C4-2B (cell line): Measurements from ENCODE around the gene MGMT.

ENCODE experiments used
- H3K27ac ChIP-seq: fragments of 450-650 bp; 2 replicates; pipeline ENCODE4 v1.5.1; 2017
- CTCF ChIP-seq: fragments of 450-650 bp; conservative IDR thresholded peaks from 2 replicates; pipeline ENCODE4 v1.5.1; 2017; ENCODE audit warnings: mild to moderate bottlenecking
- ZFX ChIP-seq: fragments of 450-650 bp; IDR thresholded peaks from 2 replicates; pipeline ENCODE4 v1.6.1; 2017

MGMT gene

GRCh38 chr10:129725890-129726631 is 259.0 kb downstream of the MGMT start:
- H3K27ac ChIP-seq: no peak overlapping the region
- no peak for TF ChIP-seq ZFX
- no peak for TF ChIP-seq CTCF

GRCh38 chr10:129727071-129727470 is 260.0 kb downstream of the MGMT start:
- no peak overlapping the region for H3K27ac ChIP-seq
- TF ChIP-seq CTCF (no peak), ZFX (no peak)

- H3K27ac ChIP-seq: no peak overlapping the region
- no peak for TF ChIP-seq CTCF
- TF ChIP-seq ZFX: no peak
These were observed 260.5 kb downstream of the MGMT start for GRCh38 chr10:129727495-129727894.

GRCh38 chr10:129728246-129728820 is 261.3 kb downstream of the MGMT start:
- H3K27ac ChIP-seq: no peak overlapping the region

GRCh38 chr10:129728905-129729795 is 262.1 kb downstream of the MGMT start:
- H3K27ac ChIP-seq: no peak overlapping the region
- TF ChIP-seq CTCF: no peak
- no peak for TF ChIP-seq ZFX

More at GRCh38 chr10:129728246-129728820, 261.3 kb downstream of the MGMT start:
- TF ChIP-seq CTCF (no peak), ZFX (no peak)

- no peak overlapping the region for H3K27ac ChIP-seq
- TF ChIP-seq CTCF (no peak), ZFX (no peak)
These were observed 263.4 kb downstream of the MGMT start for GRCh38 chr10:129730272-129730992.
